Ishikawa (cell line): Measurements from ENCODE around the gene CYB5R4.

Source experiments
- CEBPB ChIP-seq: IDR thresholded peaks from 2 replicates; pipeline ENCODE4 v1.6.1; 2012
- EP300 ChIP-seq: IDR thresholded peaks from 2 replicates; pipeline ENCODE4 v1.6.1; 2012; ENCODE audit warnings: borderline replicate concordance
- TAF1 ChIP-seq: IDR thresholded peaks from 2 replicates; pipeline ENCODE4 v1.6.1; 2012; ENCODE audit warnings: low read depth, mild to moderate bottlenecking
- ZBTB7A ChIP-seq: IDR thresholded peaks from 2 replicates; pipeline ENCODE4 v1.6.1; 2012; ENCODE audit warnings: low read depth

DNA sequence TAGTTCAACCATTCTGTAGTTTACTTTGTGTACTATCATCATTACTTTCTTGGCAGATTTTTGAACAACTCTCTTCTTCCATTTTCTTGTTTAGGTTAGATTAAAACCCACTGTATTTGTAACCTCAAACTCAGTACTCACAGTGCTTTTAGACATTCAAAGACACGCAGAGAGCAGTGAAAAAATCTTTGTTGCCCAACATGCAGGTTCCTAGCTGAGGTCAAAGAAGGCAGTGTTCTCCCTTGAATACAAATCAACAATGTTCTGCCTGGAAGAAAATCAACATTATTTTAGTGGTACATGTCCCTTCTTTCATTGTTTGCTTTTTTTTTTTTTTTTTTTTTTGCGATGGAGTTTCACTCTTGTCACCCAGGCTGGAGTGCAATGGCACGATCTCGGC, 11.2 kb downstream of the CYB5R4 start:
- no peak for TF ChIP-seq EP300
- no peak for TF ChIP-seq TAF1
- no peak for TF ChIP-seq ZBTB7A
- no peak for TF ChIP-seq CEBPB
